ENCODE measurements around the gene TMEM198.

TMEM198 gene

DNA sequence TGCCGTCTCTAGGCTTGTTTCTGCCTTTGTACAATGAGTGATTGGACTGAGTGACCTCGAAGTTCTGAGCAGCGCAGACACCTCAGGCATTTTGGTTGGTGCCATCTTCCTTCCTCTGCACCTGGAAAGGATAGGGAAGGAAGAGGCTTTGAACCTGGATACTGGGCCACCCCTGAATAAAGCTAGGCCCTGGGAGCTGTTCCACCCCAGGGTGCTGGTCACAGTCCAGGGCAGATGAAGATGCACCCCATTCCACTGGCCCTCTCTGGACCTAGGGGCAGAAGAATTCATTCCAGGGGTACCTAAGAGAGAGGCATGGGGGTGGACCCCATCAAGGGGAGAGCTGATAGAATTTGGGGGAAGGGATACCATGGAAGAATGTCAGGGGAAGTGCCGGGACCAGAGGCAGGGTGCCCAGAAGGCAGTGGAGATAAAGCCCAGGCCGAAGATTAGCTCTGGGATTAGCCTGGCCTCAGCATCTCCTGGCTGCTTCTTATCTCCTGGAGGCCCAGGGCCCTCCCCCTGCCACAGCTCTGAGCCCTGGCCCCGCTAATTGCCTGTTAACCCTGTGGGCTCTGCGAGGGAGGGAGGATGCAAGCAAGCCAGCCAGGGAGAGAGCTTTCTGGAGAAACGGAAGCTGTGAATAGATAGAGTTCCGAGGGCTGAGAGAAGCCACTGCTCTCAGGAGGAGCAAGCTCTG lies 18.1 kb upstream of the TMEM198 start:
- DNase-seq (ENCODE audit: low read depth in 3 of 3) = no peak

DNA sequence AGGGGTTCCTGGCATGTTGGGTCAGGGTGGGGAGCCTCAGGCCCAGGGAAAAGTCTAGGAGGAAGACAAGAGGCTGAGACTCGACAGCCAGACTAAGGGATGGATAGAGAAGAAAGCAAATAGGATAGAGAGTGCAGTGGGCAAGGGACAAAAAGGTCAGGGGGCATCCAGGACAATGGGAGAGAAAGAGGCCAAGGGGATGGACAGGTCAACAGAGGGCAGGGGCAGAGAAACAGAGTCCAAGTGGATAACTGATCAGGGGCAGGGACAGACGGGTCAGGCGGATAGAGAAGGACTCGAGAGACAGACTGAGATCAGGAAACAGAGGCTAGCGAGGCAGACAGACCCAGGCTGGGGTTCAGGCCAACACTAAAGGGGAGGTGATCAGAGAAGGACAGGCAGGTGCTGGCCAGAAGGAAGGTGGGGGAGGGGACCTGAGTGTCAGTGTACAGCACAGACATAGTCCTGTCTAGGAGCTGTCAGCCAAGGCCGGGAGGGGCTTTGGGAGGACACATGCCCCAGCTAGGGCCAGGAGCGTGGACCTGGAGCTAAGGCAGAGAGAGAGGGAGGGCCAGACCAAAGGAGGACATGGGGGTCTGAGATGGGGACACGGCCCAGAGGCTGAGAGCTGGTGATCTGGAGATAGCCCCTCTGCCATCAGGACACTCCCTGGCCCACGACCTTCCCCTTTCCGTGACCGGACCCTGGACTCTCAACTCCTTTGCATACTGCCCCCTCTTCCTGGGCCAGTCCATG lies 17.3 kb upstream of the TMEM198 start:
- no peak for DNase-seq (ENCODE audit: low read depth in 3 of 3)

DNA sequence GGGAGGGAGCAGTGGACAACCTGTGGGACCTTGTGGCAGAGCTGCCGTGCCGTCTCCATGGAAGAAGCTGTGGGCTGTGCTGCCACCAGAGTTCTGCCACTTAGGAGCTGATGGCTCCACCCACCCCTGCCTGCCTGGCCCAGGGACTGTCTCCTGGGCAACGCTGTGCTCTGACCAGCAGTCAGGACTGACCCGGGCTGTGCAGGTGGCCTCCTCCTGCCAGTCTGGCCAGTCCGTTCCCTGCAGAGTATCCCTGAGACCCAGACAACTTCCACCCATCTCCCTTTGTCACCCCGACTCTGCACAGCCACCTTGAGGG lies 16.8 kb upstream of the TMEM198 start:
- DNase-seq (ENCODE audit: low read depth in 3 of 3) = no peak

DNA sequence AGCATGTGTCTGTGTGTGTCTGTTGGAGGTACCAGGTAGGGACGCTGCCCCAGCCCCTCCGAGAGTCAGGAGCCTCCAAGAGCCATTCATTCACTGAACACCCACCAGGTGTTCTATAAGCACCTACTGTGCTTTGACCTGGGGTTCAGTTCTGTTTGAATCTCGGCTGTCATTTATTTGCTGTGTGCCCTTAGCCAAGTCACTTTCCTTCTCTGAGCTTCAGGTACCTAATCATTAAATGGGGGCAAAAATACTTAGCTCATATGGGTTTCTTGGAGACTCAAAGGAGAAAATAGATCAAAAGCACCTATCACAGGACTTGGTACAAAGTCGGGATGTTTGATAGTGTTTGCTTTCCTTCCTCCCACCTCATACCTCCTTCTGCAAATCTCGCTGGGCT lies 16.4 kb upstream of the TMEM198 start:
- DNase-seq (ENCODE audit: low read depth in 3 of 3) = no peak

DNA sequence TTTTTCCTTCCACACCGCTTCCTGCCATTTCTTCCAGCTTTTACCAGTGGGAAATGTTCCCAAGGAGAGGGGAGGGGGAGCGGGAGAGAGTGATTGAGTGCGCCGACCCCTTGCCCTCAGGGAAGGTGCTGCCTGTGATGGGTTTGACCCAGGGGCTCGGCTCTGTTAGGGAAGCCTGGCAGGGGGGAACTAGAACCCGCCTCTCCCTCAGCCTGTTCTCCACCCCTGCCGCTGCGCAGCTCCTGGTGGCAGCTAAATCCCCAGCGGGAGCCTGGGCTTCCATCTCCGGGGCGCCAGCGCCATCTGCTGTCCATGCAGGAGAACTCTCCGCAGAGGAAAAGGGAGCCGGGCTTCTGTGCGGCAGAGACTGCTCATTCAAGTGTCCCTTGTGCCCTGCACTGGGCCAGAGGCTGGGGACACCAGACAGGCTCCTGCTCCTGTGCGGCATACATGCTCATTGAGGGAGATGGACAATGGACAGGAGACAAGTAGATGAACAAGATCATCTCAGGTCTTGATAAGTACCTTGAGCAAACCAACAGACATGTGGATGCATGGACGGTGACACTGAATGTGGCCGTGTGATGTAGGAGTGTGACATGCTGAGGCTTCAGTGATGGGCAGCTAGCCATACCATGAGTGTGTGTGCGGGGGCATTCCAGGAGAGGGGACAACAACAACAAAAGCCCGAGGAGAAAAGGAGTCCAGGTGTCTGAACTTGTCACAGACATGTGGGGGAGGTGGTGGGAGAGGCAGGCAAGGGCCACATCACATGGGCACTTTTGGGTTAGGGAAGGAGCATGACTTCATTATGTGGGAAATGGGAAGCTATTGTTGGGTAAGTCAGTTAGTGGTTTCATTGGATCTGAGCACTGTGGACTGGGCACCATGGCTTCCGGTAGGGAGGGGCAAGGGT lies 13.5 kb upstream of the TMEM198 start:
- peak; percentile 68 to 80 (median 76) for DNase-seq (ENCODE audit: low read depth in 3 of 3)

DNA sequence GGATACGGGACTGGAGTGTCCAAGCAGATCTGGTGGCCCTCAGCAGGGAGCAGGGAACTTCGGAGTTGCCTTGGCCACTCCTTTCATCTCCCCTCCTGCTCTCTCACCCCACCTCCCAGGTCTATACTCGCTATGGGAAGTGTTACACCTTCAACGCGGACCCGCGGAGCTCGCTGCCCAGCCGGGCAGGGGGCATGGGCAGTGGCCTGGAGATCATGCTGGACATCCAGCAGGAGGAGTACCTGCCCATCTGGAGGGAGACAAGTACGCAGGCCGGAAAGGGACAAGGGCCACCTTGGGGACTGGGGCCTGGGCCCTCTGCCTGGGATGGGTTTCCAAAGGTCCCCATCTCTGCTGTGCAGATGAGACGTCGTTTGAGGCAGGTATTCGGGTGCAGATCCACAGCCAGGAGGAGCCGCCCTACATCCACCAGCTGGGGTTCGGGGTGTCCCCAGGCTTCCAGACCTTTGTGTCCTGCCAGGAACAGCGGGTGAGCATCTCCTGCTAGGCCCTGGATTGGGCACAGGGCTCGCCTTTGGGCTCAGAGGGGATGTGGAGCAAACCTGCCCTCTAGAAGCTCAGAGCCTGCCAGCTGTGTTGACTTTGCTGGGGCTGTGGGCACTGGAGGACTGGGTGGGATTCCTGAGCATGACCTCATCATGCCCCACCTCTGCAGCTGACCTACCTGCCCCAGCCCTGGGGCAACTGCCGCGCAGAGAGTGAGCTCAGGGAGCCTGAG lies 12.0 kb upstream of the TMEM198 start:
- DNase-seq (ENCODE audit: low read depth in 3 of 3) = no peak

DNA sequence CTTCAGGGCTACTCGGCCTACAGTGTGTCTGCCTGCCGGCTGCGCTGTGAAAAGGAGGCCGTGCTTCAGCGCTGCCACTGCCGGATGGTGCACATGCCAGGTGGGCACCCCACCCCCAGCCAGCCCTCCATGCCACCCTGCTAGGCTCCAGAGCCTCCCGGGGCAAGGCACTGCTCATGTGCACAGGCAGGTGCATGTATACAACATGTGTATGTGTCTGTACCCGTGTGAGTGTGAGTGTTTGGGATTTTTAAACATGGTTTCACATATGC lies 11.5 kb upstream of the TMEM198 start:
- no peak for DNase-seq (ENCODE audit: low read depth in 3 of 3)

DNA sequence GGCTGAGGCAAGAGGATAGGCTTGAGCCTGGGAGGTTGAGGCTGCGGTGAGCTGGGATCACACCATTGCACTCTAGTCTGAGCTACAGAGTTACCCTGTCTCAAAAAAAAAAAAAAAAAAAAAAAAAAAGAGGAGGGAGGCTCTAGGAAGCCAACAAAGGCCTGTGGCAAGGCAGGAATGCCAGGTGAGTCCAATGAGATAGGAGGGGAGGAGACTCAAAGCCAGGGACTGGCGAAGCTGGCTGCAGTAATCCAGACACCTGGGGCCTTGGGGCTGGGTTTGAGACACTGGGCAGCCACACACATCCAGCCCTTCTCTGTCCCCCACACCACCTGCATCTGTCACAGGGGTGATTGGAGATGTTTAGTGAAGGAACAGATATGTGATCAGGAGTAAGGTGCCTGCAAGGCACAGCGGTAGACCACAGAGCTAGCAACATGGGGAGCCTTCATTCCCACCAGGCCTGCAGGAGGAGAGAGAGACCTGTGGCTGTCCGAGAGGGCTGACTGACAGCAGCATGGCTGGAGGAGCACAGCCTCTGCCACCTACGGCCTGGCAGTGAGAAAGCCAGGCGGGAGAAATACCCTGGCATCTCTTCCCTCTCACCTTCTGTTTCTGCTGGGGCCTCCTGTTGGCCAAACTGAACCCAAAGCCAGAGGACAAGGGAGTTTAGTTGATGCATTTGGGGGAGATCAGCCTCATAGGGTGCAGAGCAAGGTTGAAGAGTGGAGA lies 9.7 kb upstream of the TMEM198 start:
- DNase-seq (ENCODE audit: low read depth in 3 of 3) = no peak

DNA sequence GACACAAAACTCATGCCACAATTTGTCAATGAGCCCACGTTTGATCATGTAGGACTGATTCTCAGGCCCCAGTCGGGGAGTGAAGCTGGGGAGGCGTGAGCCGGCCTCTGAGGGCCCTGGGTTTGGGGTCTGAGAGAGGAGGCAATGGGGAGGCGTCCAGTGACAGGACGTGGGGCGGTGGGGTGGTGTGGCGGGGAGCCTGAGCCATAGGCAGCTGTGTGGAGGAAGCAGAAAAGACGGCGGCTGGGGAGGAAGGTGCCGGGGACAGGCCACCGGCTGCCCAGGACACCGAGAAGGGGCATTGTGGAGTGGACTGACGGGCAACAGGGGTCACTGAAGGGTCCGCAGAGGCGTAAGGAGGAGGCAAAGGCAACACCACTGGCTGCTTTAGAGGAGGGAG lies 7.4 kb upstream of the TMEM198 start:
- DNase-seq (ENCODE audit: low read depth in 3 of 3) = no peak

DNA sequence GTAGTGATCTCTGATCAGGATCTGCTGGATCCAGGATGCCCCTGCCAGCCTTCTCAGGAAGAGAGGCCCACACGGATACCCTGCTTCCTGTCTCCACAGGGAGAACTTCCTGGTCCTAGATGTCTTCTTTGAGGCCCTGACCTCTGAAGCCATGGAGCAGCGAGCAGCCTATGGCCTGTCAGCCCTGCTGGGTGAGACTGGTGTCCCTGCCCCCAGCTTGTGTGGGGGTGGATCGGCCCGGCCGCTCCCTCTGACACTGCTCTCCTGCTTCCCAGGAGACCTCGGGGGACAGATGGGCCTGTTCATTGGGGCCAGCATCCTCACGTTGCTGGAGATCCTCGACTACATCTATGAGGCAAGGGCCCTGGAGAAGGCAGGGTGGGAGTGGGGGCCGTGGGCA lies 6.9 kb upstream of the TMEM198 start:
- DNase-seq (ENCODE audit: low read depth in 3 of 3) = no peak

DNA sequence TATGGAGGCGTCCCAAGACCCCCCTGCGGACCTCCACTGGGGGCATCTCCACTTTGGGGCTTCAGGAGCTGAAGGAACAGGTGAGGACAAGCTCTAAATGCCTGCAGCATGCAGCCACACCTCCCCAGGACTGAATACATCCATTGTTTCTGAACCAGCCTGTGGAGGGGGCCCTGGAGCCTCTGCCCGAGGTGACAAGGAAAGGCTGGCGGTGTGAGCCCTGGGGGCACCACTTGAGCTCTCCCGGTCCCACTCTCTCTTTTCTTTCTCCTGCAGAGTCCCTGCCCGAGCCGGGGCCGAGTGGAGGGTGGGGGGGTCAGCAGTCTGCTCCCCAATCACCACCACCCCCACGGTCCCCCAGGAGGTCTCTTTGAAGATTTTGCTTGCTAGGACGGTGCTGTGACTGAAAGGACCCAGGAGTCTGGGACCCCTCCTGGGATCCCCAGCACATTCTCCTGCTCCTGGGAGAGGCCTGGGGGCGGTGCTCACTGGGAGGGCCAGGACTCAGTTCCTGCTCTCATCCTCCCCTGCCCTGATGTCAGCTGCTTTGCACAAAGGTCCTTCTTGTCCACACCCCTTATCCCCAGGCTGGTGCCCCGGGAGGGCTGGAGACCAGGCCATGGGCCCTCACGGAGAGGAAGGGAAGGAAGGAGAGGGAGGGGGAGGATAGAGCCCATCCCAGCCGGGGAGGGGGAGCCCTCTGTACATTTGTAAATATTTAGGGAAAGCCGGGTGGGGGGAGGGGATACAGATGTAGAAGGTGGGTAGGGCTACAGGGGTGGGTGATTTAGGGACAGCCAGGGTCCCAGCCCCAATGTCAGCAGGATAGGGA lies 6.0 kb upstream of the TMEM198 start:
- no peak for DNase-seq (ENCODE audit: low read depth in 3 of 3)

DNA sequence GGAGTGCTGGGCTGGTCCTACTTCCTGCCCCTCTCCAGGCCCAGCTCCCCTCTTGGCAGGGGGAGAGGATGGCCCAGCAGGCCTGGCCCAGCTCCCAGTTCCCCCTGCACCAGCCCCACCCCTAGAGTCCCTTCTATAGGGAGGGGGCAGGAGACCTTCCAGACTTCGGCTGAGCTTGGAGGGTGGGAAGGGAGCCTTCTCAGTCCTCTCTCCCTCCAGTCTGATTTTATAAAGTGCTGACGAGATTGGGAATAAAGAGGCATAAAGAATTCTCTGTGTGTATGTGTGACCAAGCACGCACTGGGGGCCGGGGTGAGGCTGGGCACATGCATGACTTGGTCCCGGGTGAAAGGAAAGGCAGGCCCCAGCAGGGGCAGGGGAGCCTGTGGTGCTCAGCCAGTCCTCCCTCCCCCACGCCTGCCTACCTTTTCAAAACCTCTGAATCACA lies 5.3 kb upstream of the TMEM198 start:
- no peak for DNase-seq (ENCODE audit: low read depth in 3 of 3)

DNA sequence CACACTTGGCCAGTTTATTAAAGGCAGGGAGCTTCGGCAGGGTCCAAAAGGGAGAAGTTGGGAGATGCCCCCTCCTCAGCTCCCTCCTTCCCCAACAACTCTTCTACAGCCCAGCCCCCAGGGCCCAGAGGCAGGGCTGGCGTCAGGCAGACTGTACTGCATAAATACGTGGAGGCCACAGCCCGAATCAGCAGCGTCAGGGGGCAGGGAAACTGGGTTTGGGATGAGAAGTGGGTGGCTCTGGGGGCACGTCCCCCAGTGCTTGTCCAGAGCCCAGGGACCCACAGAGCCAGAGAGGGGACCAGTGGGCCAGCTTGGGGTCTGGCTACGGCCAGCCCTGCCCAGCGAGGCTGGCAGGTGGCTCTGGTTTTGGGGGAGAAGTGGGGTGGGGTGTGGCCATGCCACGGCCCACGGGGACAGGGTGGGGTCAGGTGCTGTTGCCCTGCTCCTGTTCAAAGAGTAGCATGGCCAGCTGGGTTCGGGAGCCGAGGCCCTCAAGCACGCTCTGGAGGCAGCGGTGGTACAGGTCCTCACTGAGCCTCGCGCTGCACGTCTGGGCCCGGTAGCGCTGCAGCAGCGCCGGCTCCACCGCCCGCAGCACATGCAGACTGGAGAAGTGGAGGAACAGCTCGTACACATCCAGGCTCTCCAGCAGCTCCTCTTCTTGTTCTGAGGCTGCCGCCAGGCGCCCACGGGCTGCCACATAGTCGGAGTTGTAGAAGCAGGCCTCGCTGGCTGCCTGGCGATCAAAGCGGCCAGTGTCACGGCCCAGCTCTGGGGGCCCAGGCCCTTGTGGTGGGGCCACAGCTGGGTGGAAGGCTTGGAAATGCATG lies 4.7 kb upstream of the TMEM198 start:
- no peak for DNase-seq (ENCODE audit: low read depth in 3 of 3)

DNA sequence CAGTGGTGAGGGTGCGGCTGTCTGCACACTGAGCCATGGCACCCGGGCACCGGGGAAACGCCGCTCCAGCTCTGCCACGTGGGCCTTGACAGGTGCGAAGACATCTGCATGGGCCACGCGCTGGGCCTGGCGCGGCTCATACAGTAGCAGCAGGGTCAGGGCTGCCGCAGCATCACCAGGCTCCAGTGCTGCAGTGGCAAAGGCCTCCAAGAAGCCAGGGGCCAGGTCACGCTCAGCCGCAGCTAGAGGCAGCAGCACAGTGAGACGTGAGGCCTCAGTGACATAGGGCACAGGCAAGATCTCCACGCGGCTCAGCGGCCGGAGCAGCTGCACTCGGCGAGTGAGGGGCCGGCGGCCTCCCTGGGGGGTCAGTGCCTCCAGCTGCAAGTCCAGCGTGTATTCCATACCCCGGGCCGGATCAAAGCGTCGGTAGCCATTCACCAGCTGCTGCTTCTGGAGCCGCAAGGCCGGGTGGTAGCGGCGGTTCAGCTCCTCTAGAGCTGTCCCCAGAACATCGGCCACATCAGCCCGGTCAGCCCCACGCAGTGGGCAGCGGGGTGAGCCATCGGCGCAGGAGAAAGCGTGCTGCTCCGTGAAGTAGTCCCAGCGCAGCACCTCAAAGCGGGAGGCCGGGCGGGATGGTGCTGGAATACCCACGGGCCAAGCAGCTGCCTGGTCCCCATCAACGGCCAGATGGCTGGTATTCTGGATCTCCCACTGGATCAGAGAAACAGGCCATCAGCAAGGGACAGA lies 3.7 kb upstream of the TMEM198 start:
- DNase-seq (ENCODE audit: low read depth in 3 of 3) = no peak

DNA sequence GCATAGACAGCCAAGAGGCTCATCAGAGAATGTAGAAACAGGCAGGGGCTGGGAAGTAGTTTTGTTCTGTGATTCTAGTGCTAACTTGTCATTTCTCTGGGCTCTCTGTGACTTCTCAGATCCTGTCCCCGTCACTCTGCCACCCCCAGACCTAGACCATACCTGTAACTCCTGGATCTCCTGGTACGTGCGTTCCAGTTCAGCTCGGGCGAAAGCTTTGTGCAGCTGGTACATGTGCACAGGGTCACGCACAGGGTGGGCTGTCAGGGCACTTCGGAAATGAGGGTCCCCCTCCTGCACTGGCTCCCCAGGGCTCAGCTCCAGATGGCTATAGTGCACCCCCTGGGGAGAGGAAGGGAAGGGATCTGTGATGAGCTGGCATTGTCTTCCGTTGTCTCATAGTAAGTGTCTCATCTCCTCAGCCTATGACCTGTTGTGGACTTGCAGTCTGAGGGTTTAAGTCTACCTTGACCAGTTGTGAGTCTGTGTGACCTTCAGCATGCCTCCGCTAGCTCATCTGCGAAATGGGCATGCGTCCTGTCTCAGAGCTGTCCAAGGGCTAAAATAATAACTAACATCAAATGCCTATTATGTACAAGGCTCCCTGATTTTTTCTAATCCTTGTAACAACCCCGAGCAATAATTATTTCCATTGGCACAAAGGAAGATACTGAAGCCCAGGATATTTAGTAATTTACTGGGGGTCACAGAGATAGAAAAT lies 2.9 kb upstream of the TMEM198 start:
- DNase-seq (ENCODE audit: low read depth in 3 of 3) = no peak

DNA sequence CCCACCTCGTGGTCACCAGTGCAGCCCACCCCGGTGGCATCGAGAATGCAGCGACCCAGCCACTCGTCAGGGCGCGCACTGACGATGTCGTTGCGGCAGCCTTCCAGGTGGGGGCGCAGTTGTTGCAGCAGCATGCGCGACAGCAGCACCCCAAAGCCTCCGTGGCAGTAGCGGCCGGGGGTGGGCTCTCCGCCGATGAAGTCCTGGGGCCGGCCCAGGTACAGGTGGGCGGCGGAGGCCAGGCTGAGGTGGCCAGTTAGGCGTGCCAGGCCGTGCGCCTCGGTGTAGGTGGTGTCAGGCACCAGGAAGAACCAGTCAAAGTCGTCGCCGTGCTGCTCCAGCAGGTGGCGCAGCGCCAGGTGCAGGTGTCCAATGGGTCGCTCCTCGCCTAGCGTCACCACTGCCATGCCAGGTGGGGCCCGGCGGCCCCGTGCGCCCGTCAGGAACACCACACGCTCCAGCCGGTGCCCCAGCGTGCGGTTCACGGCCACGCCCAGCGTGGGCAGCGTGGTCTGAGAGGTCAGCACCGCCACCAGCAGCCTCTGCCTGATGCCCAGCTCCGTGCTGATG lies 2.1 kb upstream of the TMEM198 start:
- DNase-seq (ENCODE audit: low read depth in 3 of 3) = peak; percentile 71 to 79 (median 77)

DNA sequence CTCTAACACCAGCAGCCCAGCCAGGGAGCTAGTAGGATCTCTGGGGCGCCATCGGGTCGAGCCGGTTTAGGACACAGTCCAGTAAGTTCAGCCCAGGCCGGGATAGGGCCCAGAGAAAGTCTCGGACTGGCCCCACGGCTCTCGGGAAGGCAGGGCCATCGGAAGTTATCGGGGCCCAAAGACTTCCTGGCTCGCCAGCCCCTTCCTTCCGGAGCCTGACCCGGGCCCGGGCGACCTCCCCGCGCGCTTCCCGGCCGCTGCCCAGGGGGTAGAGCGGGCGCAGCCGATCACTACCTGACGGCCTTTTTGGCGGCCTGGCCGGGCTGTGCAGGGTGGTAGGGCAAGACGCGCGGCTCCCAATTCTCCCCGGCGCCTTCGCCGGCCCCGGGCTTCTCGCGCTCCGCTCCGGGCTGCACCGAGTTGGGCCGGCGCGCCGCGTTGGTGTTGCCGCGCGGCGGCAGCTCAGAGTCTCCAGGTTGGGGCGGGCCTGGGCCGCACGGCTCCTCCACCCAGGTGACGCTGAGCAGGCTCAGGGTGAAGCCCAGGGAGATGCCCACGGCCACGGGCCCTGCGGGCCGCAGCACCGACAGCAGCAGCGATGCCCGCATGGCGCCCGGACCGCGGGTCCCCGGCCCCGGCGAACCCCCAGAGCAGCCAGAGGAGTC lies 765 bp upstream of the TMEM198 start:
- DNase-seq (ENCODE audit: low read depth in 3 of 3) = peak in 1 of 3 experiments; percentile 13
